K562 (cell line): ENCODE measurements around the gene LENEP. TPM values are rescaled to one million over a fixed set of nuclear protein-coding genes. Genes with fewer than 3 reads are reported as not detected.
A peak's percentile ranks its signal among the peaks of the same experiment; 100 is the strongest.

Source experiments
- CHD2 ChIP-seq: IDR thresholded peaks from 2 replicates; pipeline ENCODE4 v1.6.1; 2011; ENCODE audit warnings: low read depth, low read length
- CREB3L1 ChIP-seq: fragments of 450-650 bp; IDR thresholded peaks from 2 replicates; pipeline ENCODE4 v1.6.1; 2014; ENCODE audit warnings: low read depth, mild to moderate bottlenecking, moderate library complexity, borderline replicate concordance
- ELF1 ChIP-seq: fragments of 200-800 bp; sonication (Bioruptor generic); IDR thresholded peaks from 2 replicates; pipeline ENCODE4 v1.6.1; 2016; ENCODE audit warnings: missing genetic modification characterization, missing compliant biosample characterization
- EP400 ChIP-seq: fragments of 450-650 bp; IDR thresholded peaks from 2 replicates; pipeline ENCODE4 v1.6.1; 2017; ENCODE audit warnings: antibody characterized with exemption, mild to moderate bottlenecking, moderate library complexity
- KHSRP ChIP-seq: fragments of 450-650 bp; IDR thresholded peaks from 2 replicates; pipeline ENCODE4 v1.6.1; 2017
- L3MBTL2 ChIP-seq: fragments of 450-650 bp; IDR thresholded peaks from 2 replicates; pipeline ENCODE4 v1.6.1; 2016; ENCODE audit warnings: mild to moderate bottlenecking, moderate library complexity
- MCM7 ChIP-seq, 2 experiments: fragments of 450-650 bp; IDR thresholded peaks; 2 replicates each; pipeline ENCODE4 v1.6.1; 2016 to 2018
- MEIS2 ChIP-seq: fragments of 450-650 bp; IDR thresholded peaks from 2 replicates; pipeline ENCODE4 v1.6.1; 2014; ENCODE audit warnings: mild to moderate bottlenecking; ENCODE audit not compliant: partially characterized antibody
- MLLT1 ChIP-seq, 2 experiments: fragments of 450-650 bp; IDR thresholded peaks; 2 replicates each; pipeline ENCODE4 v1.6.1; 2016
- NR4A1 ChIP-seq, 2 experiments: fragments of 250-450 bp in 1 of 2; fragments of 450-650 bp in 1 of 2; sonication (Bioruptor Pico) in 1 of 2; IDR thresholded peaks; 2 replicates each; pipeline versions ENCODE4 v1.4.0 to v1.6.1; 2016 to 2020; ENCODE audit warnings: mild to moderate bottlenecking in 2 of 2, missing compliant biosample characterization in 1 of 2, missing genetic modification characterization in 1 of 2, moderate library complexity in 1 of 2
- POLR3A ChIP-seq: IDR thresholded peaks from 2 replicates; pipeline ENCODE4 v1.6.1; 2011; ENCODE audit warnings: borderline replicate concordance, mild to moderate bottlenecking, moderate library complexity; ENCODE audit not compliant: insufficient read length, insufficient read depth; ENCODE audit errors: extremely low read depth
- RBM22 ChIP-seq: fragments of 200-400 bp; formaldehyde crosslinking; IDR thresholded peaks from 2 replicates; pipeline ENCODE4 v1.6.1; 2018; ENCODE audit warnings: low read length, low read depth; ENCODE audit not compliant: poor library complexity, severe bottlenecking
- U2AF1 ChIP-seq: fragments of 200-400 bp; formaldehyde crosslinking; optimal IDR thresholded peaks from 2 replicates; pipeline ENCODE3; 2017; ENCODE audit warnings: mild to moderate bottlenecking, low read depth, low read length, moderate library complexity
- U2AF2 ChIP-seq: fragments of 200-400 bp; formaldehyde crosslinking; optimal IDR thresholded peaks from 2 replicates; pipeline ENCODE3; 2017; ENCODE audit warnings: low read depth, mild to moderate bottlenecking, low read length
- ZBTB7A ChIP-seq: IDR thresholded peaks from 2 replicates; pipeline ENCODE4 v1.6.1; 2011; ENCODE audit warnings: low read depth, mild to moderate bottlenecking, low read length, moderate library complexity, borderline replicate concordance; ENCODE audit not compliant: control insufficient read depth
- ZNF592 ChIP-seq: fragments of 450-650 bp; IDR thresholded peaks from 2 replicates; pipeline ENCODE4 v1.6.1; 2017; ENCODE audit warnings: antibody characterized with exemption, mild to moderate bottlenecking
- ZNF699 ChIP-seq: fragments of 250-450 bp; sonication (Bioruptor Pico); IDR thresholded peaks from 2 replicates; pipeline ENCODE4 v1.8.0; 2021; ENCODE audit warnings: mild to moderate bottlenecking, moderate library complexity; ENCODE audit not compliant: insufficient replicate concordance
- ZNF75A ChIP-seq: fragments of 450-650 bp; formaldehyde crosslinking; IDR thresholded peaks from 2 replicates; pipeline ENCODE4 v1.4.0; 2020; ENCODE audit warnings: mild to moderate bottlenecking
- polyA plus RNA-seq, 8 experiments: library from polyadenylated mRNA; depleted of rRNA in 4 of 8; stranded (reverse) in 5 of 8; unstranded in 3 of 8; fragments of >200 nt; fragmentation: Nextera tagmentation in 2 of 8; fragmentation: Illumina TruSeq in 1 of 8; extraction: Ambion mirVana in 2 of 8; extraction: Trizol in 1 of 8; gene quantifications; 2 replicates each; pipeline versions ENCODE4 v1.2.1 to v1.2.3, GENCODE V29; 2011 to 2014; ENCODE audit warnings: inconsistent platforms in 1 of 8, missing spikeins in 1 of 8
- total RNA-seq, 7 experiments: library from RNA; depleted of rRNA in 6 of 7; stranded (reverse); fragments of >200 nt in 6 of 7; fragmentation: Illumina TruSeq in 2 of 7; extraction: Trizol in 2 of 7; gene quantifications; 2 replicates each; pipeline versions ENCODE4 v1.2.1 to v1.2.3, GENCODE V29; 2011 to 2021; ENCODE audit warnings: low replicate concordance in 1 of 7

The LENEP gene
- total and polyA plus RNA-seq, 9 of the 15 experiments (the other 6 are each of a cell fraction or from before 2014, with no cell fraction given), result 0.23 to 0.87 (median 0.67) TPM; not detected in 5

- TF ChIP-seq RBM22 (no peak), EP400 (no peak), ZNF592 (no peak), ELF1 (no peak), POLR3A (no peak), L3MBTL2 (peak; percentile 53), MLLT1 (IDR thresholded peaks at IDR 0.05) (peak; percentile 72 to 85), MCM7 (IDR thresholded peaks at IDR 0.05) (no peak), ZBTB7A (no peak), U2AF1 (no peak), ZNF699 (CRISPR knock-in tag) (no peak), MEIS2 (peak; percentile 61), CHD2 (no peak), NR4A1 (CRISPR knock-in tag; IDR thresholded peaks at IDR 0.05) (no peak), NR4A1 (tag; IDR thresholded peaks at IDR 0.05) (no peak), U2AF2 (no peak), ZNF75A (CRISPR knock-in tag) (no peak), KHSRP (no peak), CREB3L1 (peak; percentile 21; the same call in 1 of the 2 replicates)
These were observed 19.9 kb upstream of the LENEP start (continued) for GRCh38 chr1:154973344-154974101.
